ENCODE data around the gene CES1.
"Not testable (repeated sequence)": the region's sequence is repeated elsewhere in the genome, so short reads cannot be mapped to it uniquely, and the experiment has no call there.

CES1 gene

DNA sequence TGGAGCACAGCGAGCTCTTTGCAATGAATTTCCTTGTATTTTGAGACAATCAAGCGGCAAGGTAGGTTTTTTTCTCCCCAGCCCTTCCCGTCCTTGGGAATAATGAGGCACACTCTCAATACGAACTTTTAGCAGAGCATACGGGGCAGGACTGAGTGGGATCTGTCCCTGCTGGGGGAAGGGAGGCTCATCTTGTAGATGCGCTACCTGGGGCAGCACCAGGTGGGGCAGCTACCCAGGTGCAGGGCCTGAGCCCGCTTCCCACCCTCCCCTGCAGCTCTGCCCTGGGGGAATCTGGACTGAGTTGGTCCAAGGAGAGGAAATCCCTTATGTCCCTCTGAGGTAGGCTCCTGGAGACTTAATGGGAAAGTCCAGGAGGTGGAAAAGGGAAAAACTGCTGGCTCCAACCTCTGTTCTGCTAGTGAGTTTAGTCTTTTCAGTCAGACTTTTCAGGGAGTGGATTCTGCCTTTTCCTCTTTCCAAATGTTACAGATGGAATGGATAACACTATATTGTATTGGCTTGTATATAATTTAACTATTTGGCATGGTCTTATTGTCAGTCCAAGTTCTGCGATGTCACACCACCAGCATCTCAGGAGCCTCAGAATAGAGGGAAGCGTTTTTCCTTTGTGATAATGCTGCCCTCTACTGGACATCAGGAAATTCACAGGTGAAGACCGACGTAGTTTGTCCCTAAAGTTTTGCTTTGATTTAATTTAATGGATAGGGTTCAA, 9.6 kb upstream of the CES1 start:
- no peak for TF ChIP-seq ZNF274 (IDR thresholded peaks at IDR 0.05; ENCODE audit: low read depth, low read length)
- no peak overlapping the region for H3K4me3 ChIP-seq (ENCODE audit: low read length)

DNA sequence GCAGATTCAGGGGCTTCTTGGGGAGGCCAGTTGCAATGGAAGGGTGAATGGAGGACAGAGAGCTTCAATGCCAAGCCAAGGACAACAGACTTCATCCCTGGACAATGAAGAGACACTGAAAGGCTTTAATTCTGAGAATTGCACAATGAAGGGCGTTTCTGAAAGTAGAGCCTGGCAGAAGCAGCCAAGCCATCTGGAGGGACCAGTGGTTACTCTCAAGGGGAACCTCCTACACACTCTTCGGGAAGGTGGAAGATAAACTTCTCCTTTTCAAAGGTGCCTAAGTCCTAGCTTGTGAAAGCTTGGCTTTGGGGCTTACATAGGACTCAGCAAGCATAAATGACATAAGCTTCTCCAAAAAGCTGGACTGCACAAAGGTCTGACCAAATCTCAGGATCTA, 6.2 kb upstream of the CES1 start:
- no peak for TF ChIP-seq ZNF274 (IDR thresholded peaks at IDR 0.05; ENCODE audit: low read depth, low read length)
- no peak overlapping the region for H3K4me3 ChIP-seq (ENCODE audit: low read length)

DNA sequence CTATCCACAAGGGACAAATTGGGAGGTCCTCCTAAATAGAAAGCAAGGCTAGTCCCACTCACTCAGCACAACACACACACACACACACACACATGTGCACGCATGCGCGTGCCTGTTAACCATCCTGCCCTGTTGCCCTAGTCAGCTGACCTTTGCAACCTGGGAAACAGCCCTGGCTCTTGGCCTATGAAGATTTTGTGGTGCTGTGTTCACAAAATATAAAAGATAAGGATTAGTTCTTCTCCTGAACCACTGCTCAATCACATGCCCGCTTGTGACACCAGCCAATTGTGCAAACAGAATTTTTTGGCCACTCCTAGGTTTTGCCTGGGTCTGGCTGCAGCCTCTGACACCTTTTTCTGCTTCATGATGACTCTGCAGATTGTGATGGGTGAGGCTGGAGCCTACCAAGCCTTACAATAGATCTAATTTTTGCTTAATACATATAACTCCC, 3.3 kb upstream of the CES1 start:
- no peak for TF ChIP-seq ZNF274 (IDR thresholded peaks at IDR 0.05; ENCODE audit: low read depth, low read length)
- no peak overlapping the region for H3K4me3 ChIP-seq (ENCODE audit: low read length)

DNA sequence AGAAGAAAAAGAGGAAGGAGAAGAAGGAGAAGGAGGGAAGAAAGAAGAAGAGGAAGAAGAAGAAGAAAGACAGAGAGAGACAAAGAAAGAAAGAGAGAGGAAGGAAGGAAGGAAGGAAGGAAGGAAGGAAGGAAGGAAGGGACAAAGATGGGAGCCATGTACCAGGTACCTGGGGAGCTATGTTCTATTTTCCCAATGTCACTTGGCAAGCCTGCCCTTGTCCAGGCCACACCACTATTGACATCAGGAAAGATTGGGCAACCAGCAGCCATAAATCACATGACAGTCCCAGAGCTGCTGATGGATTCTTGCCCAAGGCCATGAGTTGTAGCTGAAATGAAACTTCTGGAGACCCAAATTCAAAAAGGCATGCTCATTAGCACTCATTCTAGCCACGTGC, 2.7 kb upstream of the CES1 start:
- no peak for TF ChIP-seq ZNF274 (IDR thresholded peaks at IDR 0.05; ENCODE audit: low read depth, low read length)
- no peak overlapping the region for H3K4me3 ChIP-seq (ENCODE audit: low read length)

DNA sequence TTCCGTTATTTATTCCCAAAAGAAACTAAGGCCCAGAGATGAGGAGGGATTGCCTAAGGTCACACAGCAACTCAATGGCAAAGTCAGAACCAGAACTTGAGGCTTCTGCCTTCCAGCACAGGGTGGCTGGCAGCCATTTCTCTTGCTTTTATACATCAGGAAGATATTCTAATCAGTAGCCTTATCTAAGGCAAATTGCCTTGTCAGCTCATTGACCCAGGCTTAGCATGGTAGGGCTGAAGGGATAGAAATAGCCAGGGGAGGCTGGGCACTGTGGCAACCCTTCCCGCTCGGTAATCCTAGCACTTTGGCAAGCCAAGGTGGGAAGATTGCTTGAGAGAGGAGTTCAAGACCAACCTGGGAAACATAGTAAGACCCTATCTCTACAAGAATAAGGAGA, 2.3 kb upstream of the CES1 start:
- not testable (repeated sequence) for H3K4me3 ChIP-seq (ENCODE audit: low read length)

DNA sequence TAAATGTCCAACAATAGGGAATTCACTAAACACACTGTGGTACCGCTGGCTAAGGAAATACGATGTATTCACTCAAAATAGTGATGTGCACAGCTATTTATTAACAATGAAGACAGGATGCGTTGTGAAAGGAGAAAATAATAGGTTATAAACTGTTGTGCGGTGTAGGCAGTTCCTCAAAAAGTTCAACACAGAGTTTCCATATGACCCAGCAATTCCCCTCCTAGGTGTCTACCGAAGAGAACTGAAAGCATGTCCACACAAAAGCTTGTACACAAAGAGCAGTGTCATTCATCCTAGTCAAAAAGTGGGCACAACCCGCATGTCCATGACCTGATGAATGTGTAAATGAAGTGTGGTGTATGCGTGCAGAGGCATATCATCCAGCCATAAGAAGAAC, 1.2 kb upstream of the CES1 start:
- TF ChIP-seq ZNF274 (IDR thresholded peaks at IDR 0.05; ENCODE audit: low read depth, low read length), result no peak
- H3K4me3 ChIP-seq (ENCODE audit: low read length), result no peak overlapping the region

DNA sequence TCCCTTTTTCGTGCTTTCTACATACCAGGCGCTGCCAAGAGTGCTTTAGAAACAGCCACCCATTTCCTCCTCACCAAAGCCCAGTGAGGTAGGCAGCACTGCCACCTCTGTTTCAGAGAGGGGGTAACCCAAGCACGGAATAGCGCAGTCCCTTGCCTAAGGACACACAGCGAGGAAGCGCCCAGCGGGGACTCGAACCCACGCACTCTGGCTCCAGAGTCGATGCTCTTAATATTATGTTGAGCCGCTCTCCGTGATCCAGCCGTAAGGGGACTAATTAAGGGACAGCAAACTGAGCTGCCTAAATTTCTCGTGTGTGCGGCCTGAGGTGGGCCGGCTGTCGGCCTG, 497 bp downstream of the CES1 start:
- TF ChIP-seq ZNF274 (IDR thresholded peaks at IDR 0.05; ENCODE audit: low read depth, low read length), result no peak
- no peak overlapping the region for H3K4me3 ChIP-seq (ENCODE audit: low read length)

GRCh38 chr16:55830658-55831294, 2.1 kb downstream of the CES1 start:
- H3K4me3 ChIP-seq (ENCODE audit: low read length), result no peak overlapping the region

DNA sequence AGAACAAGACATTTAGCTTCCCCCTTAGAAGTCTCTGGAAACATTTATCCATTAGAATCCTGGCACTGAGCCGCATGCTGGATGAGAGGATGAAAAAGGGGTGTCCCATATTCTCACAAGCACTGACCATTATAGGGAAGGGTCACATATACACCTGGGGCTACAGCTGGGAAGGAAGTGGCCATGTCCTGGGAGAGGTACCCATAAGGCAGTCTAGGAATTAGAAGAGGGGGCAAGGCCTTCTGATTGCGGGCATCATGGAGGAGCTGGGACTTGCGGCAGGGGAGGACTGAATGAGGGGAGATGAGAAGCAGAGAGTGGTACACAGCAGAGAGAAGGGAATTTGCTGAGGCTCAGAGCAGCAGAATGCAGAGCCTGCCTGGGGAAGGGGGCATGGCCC, 3.7 kb downstream of the CES1 start:
- not testable (repeated sequence) for H3K4me3 ChIP-seq (ENCODE audit: low read length)

More at GRCh38 chr16:55830658-55831294, 2.1 kb downstream of the CES1 start:
- TF ChIP-seq ZNF274 (IDR thresholded peaks at IDR 0.05; ENCODE audit: low read depth, low read length), result no peak

DNA sequence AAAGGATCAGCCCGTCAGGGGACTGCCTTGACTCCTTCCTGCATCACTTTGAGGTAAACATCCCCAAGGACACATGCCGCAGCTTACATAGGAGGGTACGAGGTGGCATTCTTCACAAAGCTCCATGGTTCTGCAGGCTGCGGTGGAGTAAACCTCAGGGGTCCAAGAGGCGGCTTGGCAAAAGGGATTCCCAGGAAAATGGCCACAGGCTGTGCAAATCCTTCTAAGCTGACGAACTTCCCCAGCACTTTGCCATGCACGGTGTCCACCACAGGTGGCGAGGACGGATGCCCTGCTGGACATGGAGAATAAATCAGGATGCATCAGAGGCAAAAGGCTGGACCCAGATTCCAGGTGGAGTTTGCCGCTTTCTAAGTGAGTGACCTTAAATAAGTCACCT, 4.2 kb downstream of the CES1 start:
- TF ChIP-seq ZNF274 (IDR thresholded peaks at IDR 0.05; ENCODE audit: low read depth, low read length), result no peak
- no peak overlapping the region for H3K4me3 ChIP-seq (ENCODE audit: low read length)

- no peak for TF ChIP-seq ZNF274 (IDR thresholded peaks at IDR 0.05; ENCODE audit: low read depth, low read length)
- no peak overlapping the region for H3K4me3 ChIP-seq (ENCODE audit: low read length)
Measured at GRCh38 chr16:55825115-55825728, 7.7 kb downstream of the CES1 start.

GRCh38 chr16:55824473-55825000, 8.4 kb downstream of the CES1 start:
- TF ChIP-seq ZNF274 (IDR thresholded peaks at IDR 0.05; ENCODE audit: low read depth, low read length), result no peak
- no peak overlapping the region for H3K4me3 ChIP-seq (ENCODE audit: low read length)

- no peak for TF ChIP-seq ZNF274 (IDR thresholded peaks at IDR 0.05; ENCODE audit: low read depth, low read length)
- no peak overlapping the region for H3K4me3 ChIP-seq (ENCODE audit: low read length)
Measured at GRCh38 chr16:55822280-55822810, 10.6 kb downstream of the CES1 start.

GRCh38 chr16:55821210-55821609, 11.7 kb downstream of the CES1 start:
- TF ChIP-seq ZNF274 (IDR thresholded peaks at IDR 0.05; ENCODE audit: low read depth, low read length), result no peak
- H3K4me3 ChIP-seq (ENCODE audit: low read length), result no peak overlapping the region

DNA sequence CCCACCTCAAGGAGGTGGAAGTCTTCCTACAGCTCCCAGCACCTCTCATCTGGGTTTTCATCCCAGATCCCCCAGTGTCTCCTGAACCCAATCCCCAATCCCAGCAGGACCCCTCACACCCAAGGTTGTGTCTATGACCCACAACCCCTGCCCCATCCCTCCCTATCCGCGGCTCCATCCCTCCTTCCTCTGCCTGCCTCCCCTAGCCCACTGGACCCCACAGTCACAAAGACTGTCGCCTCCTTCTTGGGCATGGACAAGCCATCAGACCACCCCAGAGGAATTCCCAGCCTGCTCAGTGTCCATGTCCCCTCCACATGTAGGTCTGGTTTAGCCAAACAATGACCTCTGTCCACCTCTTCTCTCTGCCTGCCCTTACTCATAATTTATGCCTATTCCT, 12.3 kb downstream of the CES1 start:
- no peak overlapping the region for H3K4me3 ChIP-seq (ENCODE audit: low read length)
- no peak for TF ChIP-seq ZNF274 (IDR thresholded peaks at IDR 0.05; ENCODE audit: low read depth, low read length)
